Hepatocyte (in vitro differentiated cells): ENCODE measurements around the gene KRTAP5-7. TPM values are rescaled to one million over a fixed set of nuclear protein-coding genes. Genes with fewer than 3 reads are reported as not detected.

Source experiments
- DNase-seq: peaks from one replicate; pipeline ENCODE4 v3.0.0-alpha.2; 2016; ENCODE audit warnings: low spot score
- H2AFZ ChIP-seq: fragments of 200-600 bp; sonication (generic); 2 replicates; pipeline ENCODE4 v1.6.0; 2016; ENCODE audit warnings: antibody characterized with exemption, mild to moderate bottlenecking
- H3K27ac ChIP-seq: fragments of 200-600 bp; sonication (generic); 2 replicates; pipeline ENCODE4 v1.5.1; 2016; ENCODE audit warnings: mild to moderate bottlenecking
- H3K27me3 ChIP-seq: fragments of 200-600 bp; sonication (generic); 2 replicates; pipeline ENCODE4 v1.6.1; 2016
- H3K36me3 ChIP-seq: fragments of 200-600 bp; sonication (generic); replicated peaks from 2 replicates; pipeline ENCODE4 v1.5.1; 2016; ENCODE audit warnings: low read depth; ENCODE audit not compliant: insufficient read depth
- H3K4me1 ChIP-seq: fragments of 200-600 bp; sonication (generic); 2 replicates; pipeline ENCODE4 v1.5.1; 2016; ENCODE audit warnings: mild to moderate bottlenecking, moderate library complexity; ENCODE audit not compliant: insufficient read depth
- H3K4me2 ChIP-seq: fragments of 200-600 bp; sonication (generic); 2 replicates; pipeline ENCODE4 v1.6.0; 2016
- H3K4me3 ChIP-seq: fragments of 200-600 bp; sonication (generic); 2 replicates; pipeline ENCODE4 v1.5.1; 2016; ENCODE audit warnings: mild to moderate bottlenecking
- H3K79me2 ChIP-seq: fragments of 200-600 bp; sonication (generic); 2 replicates; pipeline ENCODE4 v1.6.0; 2017; ENCODE audit warnings: mild to moderate bottlenecking
- H3K9me2 ChIP-seq: fragments of 200-600 bp; sonication (generic); replicated peaks from 2 replicates; pipeline ENCODE4 v1.6.0; 2017; ENCODE audit warnings: mild to moderate bottlenecking; ENCODE audit not compliant: insufficient read depth
- H3K9me3 ChIP-seq: fragments of 200-600 bp; sonication (generic); 2 replicates; pipeline ENCODE4 v1.5.1; 2016; ENCODE audit warnings: low read depth, mild to moderate bottlenecking
- H4K20me1 ChIP-seq: fragments of 200-600 bp; sonication (generic); 2 replicates; pipeline ENCODE4 v1.6.0; 2016; ENCODE audit warnings: mild to moderate bottlenecking; ENCODE audit not compliant: insufficient read depth, poor library complexity, severe bottlenecking
- CTCF ChIP-seq: fragments of 200-600 bp; sonication (generic); IDR thresholded peaks from 2 replicates; pipeline ENCODE4 v1.5.1; 2016; ENCODE audit warnings: antibody characterized with exemption, mild to moderate bottlenecking; ENCODE audit not compliant: poor library complexity
- EZH2 ChIP-seq: fragments of 200-600 bp; sonication (generic); IDR thresholded peaks from 2 replicates; pipeline ENCODE4 v1.6.1; 2016; ENCODE audit warnings: antibody characterized with exemption, mild to moderate bottlenecking, borderline replicate concordance
- EZH2phosphoT487 ChIP-seq: fragments of 200-600 bp; sonication (generic); IDR thresholded peaks from one replicate; pipeline ENCODE4 v1.6.1; 2018; ENCODE audit warnings: antibody characterized with exemption, mild to moderate bottlenecking, low read depth, moderate library complexity; ENCODE audit not compliant: unreplicated experiment, severe bottlenecking
- WGBS: methylation state at CpG from one replicate; pipeline ENCODE4 v1.1.6; 2016; ENCODE audit warnings: low lambda C conversion rate; ENCODE audit errors: missing lambda C conversion rate; 5-methylcytosine and 5-hydroxymethylcytosine counted together
- polyA plus RNA-seq: library from polyadenylated mRNA; unstranded; fragments of >200 nt; fragmentation: Nextera tagmentation; extraction: Ambion mirVana; gene quantifications from 2 replicates; pipeline ENCODE4 v1.2.1, GENCODE V29; 2016
- total RNA-seq: library from RNA; depleted of rRNA; stranded (reverse); fragments of >200 nt; gene quantifications from 2 replicates; pipeline ENCODE4 v1.2.3, GENCODE V29; 2014

Gene KRTAP5-7
- total and polyA plus RNA-seq, 2 experiments from 2014 or later, result not detected

- Histone ChIP-seq H3K36me3 (no peaks in the 10 kb centered on the region), H3K9me3 (no peaks in the 10 kb centered on the region), H3K4me1 (no peaks in the 10 kb centered on the region), H3K4me3 (no peak overlapping the region), H3K79me2 (no peaks in the 10 kb centered on the region), H3K9me2 (no peaks in the 10 kb centered on the region), H2AFZ (no peak overlapping the region), H3K27me3 (no peaks in the 10 kb centered on the region), H3K4me2 (no peak overlapping the region), H3K27ac (no peak overlapping the region), H4K20me1 (no peaks in the 10 kb centered on the region)
- DNase-seq, result no peak
- TF ChIP-seq CTCF (no peak), EZH2phosphoT487 (no peak), EZH2 (no peak)
- WGBS, result 72% methylated on average over 10 of the region's 10 CpGs
Observed at GRCh38 chr11:71504531-71504930, 22.5 kb upstream of the KRTAP5-7 start.

GRCh38 chr11:71505001-71505400 is 22.1 kb upstream of the KRTAP5-7 start:
- Histone ChIP-seq H4K20me1 (no peaks in the 10 kb centered on the region), H3K36me3 (no peaks in the 10 kb centered on the region), H3K9me2 (no peaks in the 10 kb centered on the region), H3K4me1 (no peaks in the 10 kb centered on the region), H3K27ac (no peak overlapping the region), H3K9me3 (no peaks in the 10 kb centered on the region), H3K4me2 (no peak overlapping the region), H3K79me2 (no peaks in the 10 kb centered on the region), H2AFZ (no peak overlapping the region), H3K4me3 (no peak overlapping the region), H3K27me3 (no peaks in the 10 kb centered on the region)
- TF ChIP-seq EZH2phosphoT487, result no peak
- no peak for TF ChIP-seq CTCF
- TF ChIP-seq EZH2, result no peak
- 76% methylated on average over 2 of the region's 2 CpGs for WGBS
- DNase-seq, result no peak

- DNase-seq, result no peak
- TF ChIP-seq CTCF, result no peak
- TF ChIP-seq EZH2phosphoT487, result no peak
- TF ChIP-seq EZH2, result no peak
Observed at GRCh38 chr11:71505781-71506180, 21.3 kb upstream of the KRTAP5-7 start.

GRCh38 chr11:71507102-71507501 is 20.0 kb upstream of the KRTAP5-7 start:
- Histone ChIP-seq H3K9me3 (no peaks in the 10 kb centered on the region), H3K4me2 (no peak overlapping the region), H2AFZ (no peak overlapping the region), H3K27me3 (no peaks in the 10 kb centered on the region), H3K36me3 (no peaks in the 10 kb centered on the region), H3K9me2 (no peaks in the 10 kb centered on the region), H3K4me1 (no peaks in the 10 kb centered on the region), H3K4me3 (no peak overlapping the region), H4K20me1 (no peaks in the 10 kb centered on the region), H3K79me2 (no peaks in the 10 kb centered on the region), H3K27ac (no peak overlapping the region)
- WGBS, result 96% methylated on average over 5 of the region's 5 CpGs
- TF ChIP-seq EZH2phosphoT487 (no peak), CTCF (no peak), EZH2 (no peak)
- DNase-seq, result no peak

More at GRCh38 chr11:71505781-71506180, 21.3 kb upstream of the KRTAP5-7 start:
- no peak overlapping the region for H3K4me2 ChIP-seq
- H3K27ac ChIP-seq, result no peak overlapping the region
- H2AFZ ChIP-seq, result no peak overlapping the region
- H3K4me3 ChIP-seq, result no peak overlapping the region
- no peaks in the 10 kb centered on the region for H3K27me3 ChIP-seq
- no peaks in the 10 kb centered on the region for H3K79me2 ChIP-seq
- H3K9me2 ChIP-seq, result no peaks in the 10 kb centered on the region
- H3K4me1 ChIP-seq, result no peaks in the 10 kb centered on the region
- H3K36me3 ChIP-seq, result no peaks in the 10 kb centered on the region
- H4K20me1 ChIP-seq, result no peaks in the 10 kb centered on the region
- 80% methylated on average over 9 of the region's 9 CpGs for WGBS
- no peaks in the 10 kb centered on the region for H3K9me3 ChIP-seq
